HG03354 (cell line): ENCODE data around the gene ESCO1.

Experiments
- ATAC-seq: cut with Tn5 transposase; IDR thresholded peaks from one replicate; pipeline ENCODE4 v1.9.1; 2021; ENCODE audit warnings: mild to moderate bottlenecking; ENCODE audit not compliant: unreplicated experiment, poor library complexity, severe bottlenecking

ESCO1 gene

DNA sequence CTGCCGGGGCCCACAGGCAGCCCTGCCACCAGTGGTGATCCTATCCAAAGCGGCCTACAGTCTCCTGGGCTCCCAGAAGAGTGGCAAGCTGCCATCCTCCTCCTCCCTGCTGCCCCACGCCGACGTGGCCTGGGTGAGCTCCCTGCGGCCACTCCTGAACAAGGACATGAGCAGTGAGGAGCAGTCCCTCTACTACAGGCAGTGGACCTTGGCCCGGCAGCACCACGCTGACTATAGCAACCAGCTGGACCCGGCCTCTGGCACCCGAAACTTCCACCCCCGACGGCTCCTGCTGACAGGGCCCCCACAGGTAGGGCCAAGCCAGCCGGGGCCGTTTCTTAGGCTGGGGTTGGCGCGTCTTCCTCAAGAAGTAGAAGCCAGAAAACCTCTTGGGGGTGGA lies 100.5 kb downstream of the ESCO1 start:
- ATAC-seq, result no peak

- ATAC-seq, result no peak
Measured at GRCh38 chr18:21496277-21496835, 104.1 kb downstream of the ESCO1 start.

- no peak for ATAC-seq
Measured at GRCh38 chr18:21490748-21491147, 109.8 kb downstream of the ESCO1 start.

DNA sequence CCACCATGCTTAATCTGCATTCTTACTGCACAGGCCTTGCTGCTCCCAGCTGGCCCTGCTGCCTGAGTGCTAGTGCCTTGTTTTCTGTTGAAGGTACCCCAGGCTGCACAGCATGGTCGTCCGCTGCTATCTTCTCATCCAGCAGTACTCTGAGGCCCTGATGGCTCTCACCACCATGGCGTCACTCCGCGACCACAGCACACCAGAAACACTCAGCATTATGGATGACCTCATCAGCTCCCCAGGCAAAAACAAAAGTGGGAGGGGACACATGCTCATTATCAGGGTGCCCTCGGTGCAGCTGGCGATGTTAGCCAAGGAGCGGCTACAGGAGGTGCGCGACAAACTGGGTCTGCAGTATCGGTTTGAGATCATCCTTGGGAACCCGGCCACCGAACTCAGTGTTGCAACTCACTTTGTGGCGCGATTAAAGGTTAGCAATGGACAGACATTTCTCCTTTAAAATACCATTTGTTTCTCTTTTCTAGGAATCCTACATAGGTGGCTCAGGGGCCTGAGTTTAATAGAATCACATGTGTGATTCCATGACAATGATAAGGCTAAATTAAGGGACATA lies 110.5 kb downstream of the ESCO1 start:
- ATAC-seq, result no peak

GRCh38 chr18:21489119-21489750 lies 111.3 kb downstream of the ESCO1 start:
- ATAC-seq, result peak; percentile 59

GRCh38 chr18:21486905-21487437 lies 113.5 kb downstream of the ESCO1 start:
- no peak for ATAC-seq

DNA sequence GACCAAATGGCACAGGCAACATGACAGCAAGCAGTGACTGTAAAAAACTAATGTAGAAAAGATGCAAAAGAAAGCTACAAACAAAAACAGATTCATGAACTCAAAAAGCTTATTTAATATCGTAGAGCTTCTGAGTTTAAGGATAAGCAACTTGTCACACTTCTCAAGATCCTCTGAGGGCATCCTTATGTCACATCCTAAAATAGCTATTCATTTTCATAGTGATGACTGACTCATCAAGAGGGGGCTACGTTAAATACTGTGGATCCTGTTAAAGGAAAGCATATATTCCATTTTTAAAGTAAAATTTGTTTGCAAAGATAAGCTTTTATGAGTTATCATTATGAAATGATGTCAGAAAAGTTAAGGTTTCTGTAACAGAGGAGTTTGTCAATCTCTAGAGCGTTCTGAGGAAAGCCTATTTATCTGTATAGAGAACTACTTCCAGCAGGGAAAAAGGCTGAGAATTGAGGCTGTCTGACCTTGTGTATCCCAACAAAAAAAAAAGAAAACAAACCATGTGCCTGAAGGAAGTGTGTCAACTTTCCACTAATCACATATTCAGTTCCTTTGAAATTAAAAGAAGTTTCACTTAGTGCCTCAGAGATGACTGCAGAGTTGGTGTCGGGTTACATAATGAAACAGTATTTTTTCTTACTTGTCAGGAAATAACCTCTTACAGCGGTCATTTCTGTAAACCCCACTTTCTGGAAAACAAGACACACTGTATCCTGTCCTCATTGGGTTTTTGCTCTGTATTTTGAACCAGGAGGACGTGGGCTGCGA lies 115.5 kb downstream of the ESCO1 start:
- no peak for ATAC-seq

DNA sequence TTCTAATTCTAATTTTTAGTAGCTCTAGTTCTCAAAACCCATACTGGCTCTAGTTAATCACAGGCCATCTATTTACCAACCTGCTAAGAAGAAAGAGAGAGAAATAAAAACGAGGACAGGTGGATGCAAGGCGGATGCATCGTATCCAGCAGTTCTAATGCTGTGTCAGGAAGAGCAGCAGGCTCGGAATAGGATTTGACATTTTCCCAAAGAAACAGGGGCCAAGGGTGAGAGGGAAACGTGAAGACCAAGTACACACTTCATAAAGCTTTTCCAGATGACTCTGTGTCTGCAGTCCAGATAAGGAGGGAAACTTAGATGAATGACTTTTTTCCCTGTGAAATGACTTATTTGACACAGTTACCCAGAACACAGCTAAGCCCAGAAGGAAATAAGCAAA lies 117.5 kb downstream of the ESCO1 start:
- ATAC-seq, result no peak

- no peak for ATAC-seq
Measured at GRCh38 chr18:21481739-21482138, 118.8 kb downstream of the ESCO1 start.

DNA sequence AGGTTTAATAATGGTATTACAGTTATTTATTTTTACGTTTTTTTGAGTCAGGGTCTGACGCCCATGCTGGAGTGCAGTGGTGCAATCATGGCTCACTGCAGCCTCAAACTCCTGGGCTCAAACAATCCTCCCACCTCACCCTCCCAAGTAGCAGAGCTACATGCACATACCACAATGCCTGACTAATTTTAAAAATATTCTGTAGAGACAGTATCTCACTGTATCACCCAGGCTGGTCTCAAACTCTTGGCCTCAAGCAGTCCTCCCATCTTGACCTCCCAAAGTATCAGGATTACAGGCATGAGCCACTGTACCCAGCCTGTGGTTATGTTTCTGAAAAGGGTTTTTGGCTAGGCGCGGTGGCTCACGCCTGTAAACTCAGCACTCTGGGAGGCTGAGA lies 120.8 kb downstream of the ESCO1 start:
- ATAC-seq, result no peak
